UCSD-AML1 (cell line): ENCODE results near the gene FANCG.
A peak's percentile ranks its signal among the peaks of the same experiment; 100 is the strongest.

Experiments
- DNase-seq: peaks from one replicate; lab custom pipeline; 2025; ENCODE audit not compliant: unreplicated experiment; lab: John Stamatoyannopoulos, UW

Gene FANCG

GRCh38 chr9:35079426-35080341, at the start of gene FANCG:
FANCG (minus strand) TSS chr9:35079942; CDS start chr9:35079524, 418 bp downstream.
- DNase-seq = peak; percentile 91

- DNase-seq = peak; percentile 76
Observed at GRCh38 chr9:35116898-35117551, 37.3 kb upstream of the FANCG start.

DNA sequence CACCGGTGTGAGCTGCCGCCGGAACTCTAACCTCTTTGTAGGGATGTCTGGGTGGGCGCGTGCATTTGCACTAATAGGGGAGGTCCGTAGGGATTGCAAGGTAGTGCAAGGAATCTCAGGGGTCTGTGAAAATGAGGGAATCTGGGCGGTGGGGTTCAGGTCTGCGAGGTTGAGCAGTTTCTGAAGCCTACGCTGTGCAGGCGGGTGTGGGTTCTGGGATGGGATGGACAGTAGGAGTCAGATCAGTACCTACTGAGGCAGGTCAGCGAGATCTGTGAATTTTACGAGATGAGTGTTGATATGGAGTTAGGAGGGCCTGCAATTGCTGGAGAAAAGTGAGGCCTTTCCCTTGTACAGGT, 36.8 kb upstream of the FANCG start:
- no peak for DNase-seq

DNA sequence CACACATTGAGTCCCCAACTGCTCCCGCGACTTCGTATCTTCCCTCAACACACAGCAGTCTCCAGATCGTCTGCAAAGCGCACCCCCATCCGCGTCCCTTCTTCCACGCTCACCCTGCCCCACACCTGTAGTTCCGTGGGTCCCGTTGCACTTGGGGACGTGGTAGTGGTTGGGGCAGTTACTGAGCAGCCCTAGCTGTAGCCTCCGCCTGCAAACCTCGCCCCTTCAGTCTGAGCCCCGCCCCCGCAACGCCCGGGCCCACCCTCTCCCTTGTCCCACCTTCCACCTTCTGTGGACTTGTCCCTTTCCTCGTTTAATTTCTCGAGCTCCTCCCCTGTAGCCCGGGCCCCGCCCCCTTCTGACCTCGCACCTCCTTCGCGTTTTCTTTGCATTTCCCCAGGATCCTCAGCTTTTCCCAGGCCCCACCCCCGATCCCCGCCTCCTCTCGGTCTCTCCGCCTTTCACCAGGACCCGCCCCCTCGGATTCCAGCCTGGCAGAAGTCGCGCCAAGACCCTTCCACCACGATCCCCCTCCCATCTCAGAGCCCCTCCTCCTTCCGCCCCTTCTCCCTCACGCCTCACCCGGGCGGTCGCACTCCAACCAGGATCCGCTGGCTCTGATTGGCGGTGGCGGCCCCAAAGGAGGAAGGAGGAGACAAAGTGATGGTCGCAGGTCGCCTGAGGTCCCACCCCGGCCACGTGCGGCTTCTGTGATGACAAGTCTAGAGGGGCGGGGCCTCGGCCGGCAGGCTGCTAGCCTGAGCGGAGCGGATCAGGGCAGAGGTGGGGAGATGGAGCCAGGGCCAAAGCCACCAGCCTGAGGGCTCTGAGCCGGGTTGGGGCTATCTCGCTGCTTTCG, 36.2 kb upstream of the FANCG start, which contains the start of gene ATOSB:
ATOSB (minus strand) TSS at position 183 of the 859 bp plus-strand sequence. CDS start 7,588 bp downstream, outside the sequence.
- peak; percentile 100 for DNase-seq

DNA sequence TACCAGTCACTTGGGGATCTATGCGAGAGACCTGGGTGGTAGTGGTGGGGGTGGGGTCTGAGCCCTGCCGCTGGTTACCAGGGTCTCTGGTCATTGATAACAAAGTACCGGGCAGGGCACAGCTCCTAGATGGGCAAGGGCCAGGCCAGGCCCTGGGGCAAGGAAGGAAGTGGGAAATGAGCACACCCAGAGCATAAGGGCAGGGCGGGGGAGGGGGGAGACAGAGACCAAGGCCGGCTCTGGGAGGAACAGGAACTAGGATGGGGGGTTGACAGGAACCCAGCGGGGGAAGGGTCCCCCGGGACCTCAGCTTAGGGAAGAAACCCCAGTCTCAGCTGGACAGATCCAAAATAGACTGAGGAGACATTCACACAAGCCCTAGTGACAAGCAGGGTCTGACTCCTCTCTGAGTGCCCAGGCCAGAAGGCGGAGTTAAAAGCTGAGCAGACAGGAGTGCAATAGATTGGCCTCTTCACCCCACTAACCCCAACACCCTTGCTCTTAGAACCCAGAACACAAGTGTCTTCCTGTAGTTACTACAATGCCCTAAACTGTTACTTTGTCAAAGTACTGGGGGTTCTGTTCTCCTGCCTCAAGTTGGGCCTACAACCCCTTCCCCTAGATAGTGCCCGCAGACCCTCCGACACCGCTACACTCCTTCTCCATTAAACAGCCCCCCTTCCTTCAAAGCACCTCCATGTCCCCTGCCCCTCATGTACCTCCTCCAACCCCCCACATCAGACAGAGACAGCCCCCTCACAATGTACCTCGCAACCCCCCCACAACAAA, 35.3 kb upstream of the FANCG start:
- peak; percentile 87 for DNase-seq

GRCh38 chr9:35114113-35114839, 34.5 kb upstream of the FANCG start:
- DNase-seq = peak; percentile 83

DNA sequence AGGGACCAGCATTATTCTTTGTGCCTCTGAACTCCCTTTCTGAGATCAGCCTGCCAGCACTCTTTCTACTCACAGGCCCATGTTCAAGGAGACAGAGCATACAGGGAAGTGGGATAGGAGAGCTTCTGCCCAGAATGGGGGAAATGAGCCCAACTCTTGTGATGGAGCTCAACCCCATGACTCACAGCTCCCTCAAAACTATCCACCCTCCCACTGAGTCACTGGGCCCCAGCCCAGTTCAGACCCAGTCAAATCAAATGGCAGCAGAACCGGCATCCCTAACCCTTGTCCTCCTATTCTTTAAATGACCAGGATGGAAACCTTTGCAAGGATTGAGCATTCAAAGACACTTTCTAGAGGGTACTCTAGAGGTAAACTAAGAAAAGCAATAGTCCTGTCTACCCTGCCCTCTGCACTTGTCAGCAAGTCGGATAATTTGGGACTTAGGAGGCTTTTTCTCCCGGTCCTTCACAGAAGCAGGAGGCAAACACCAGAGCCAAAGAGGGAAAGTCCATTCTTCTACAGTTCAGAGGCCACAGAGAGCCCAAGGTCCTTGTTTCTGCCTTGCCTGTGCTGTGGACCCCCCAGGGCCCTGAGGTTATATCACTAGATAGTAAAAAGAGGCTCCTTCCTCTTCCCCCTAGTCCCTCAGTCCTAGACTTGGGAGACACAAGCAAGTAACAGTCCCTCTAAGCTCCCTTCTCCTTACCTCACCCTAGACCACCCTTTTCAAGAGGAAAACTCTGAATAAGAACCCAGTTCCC, 32.7 kb upstream of the FANCG start:
- DNase-seq = no peak

- peak; percentile 97 for DNase-seq
Observed at GRCh38 chr9:35111001-35111933, 31.5 kb upstream of the FANCG start.

GRCh38 chr9:35110327-35110761, 30.6 kb upstream of the FANCG start:
- peak; percentile 27 for DNase-seq

DNA sequence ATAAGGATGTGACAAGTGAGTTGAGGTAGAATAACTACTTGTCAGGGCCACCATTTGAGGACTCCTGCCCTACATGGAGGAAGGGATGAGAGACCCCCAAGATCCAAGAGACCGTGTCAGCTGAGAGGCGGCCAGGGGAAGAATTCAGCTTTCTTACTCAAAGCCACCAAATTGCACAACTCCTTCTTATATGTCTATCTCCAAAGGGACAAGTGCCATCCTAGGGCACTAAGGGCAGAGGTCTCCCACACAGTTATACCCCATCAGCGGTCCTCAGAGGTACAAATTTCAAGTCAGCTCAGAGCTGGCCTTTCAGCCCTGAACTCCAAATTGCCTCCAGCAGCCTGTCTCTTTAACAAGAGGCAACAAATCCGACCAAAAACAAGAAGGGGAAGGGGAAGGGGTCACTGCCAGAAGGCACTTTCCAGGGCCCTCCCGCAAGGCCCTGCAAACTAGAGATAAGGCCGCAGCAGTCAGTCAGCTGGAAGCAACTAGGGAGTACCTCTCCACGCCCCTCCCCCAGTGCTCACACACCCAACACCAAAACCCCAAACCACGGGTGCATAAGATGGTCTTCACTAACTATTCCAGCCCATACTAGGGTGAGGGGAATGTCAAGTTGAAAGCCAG, 29.3 kb upstream of the FANCG start:
- peak; percentile 84 for DNase-seq

GRCh38 chr9:35108461-35108860, 28.7 kb upstream of the FANCG start:
- DNase-seq = no peak

DNA sequence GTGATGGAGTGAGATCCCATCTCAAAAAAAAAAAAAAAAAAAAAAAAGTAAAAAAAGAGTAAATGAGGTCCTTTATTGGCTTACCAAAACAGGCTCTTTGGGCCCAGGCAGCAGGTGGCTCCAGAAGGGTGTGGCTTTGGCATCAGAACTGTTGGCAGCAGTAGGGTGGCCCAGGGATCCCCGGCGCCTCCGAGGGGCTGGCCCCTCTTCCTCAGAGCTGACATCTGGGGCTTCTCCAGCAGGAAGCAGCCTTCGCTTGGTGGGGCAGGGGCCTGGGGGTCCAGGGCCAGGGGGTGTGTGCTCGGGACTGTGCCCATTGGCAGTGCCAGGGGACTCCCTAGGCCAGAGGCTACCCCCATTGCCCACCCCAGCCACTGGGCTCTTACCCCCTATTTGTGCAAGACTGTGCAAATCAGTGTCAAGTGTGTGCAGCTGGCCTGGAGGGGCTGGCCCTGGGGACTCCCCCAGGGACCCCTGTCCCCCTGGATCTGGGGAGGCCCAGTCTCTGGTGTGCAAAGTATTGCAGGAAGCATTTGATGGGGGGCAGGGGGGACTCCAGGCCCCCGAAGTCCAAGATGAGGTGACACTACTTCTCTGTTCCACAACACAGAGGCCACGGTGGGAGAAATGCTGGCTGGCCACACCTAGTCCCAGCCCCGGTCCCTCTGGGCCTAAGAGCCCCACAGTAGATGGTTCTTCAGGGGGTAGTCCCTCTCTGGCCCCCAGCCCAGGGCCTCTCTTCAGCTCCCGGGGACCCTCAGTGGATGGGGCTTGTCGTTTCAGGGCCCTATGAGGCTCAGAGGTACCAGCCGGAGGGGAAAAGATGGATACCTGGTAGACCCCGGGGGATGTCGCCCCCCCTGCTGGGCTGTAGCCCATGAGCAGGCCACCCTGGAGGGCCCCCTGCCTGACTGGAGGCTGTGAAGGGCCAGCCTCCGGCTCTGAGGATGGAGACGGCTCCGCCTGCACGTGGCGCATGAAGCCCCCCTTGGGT, 27.9 kb upstream of the FANCG start:
- DNase-seq = no peak

DNA sequence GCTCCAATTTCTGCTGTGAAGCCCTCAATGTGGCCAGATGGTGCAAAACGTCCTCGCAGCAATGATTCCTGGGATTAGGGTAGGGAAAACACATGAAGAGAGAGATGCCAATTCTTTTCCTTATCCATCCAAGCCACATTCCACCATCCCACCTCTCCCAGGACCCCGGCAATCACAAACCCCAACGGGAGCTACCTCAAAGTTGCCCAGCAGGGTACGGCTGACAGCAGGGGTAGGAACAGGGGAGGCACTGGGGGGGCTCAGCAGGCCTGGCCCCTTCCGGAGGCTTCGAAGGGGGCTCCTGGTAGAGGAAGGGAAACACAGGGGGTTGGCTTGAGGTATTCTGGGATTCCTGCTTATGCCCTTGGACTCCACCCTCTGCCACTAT, 26.6 kb upstream of the FANCG start:
- no peak for DNase-seq

DNA sequence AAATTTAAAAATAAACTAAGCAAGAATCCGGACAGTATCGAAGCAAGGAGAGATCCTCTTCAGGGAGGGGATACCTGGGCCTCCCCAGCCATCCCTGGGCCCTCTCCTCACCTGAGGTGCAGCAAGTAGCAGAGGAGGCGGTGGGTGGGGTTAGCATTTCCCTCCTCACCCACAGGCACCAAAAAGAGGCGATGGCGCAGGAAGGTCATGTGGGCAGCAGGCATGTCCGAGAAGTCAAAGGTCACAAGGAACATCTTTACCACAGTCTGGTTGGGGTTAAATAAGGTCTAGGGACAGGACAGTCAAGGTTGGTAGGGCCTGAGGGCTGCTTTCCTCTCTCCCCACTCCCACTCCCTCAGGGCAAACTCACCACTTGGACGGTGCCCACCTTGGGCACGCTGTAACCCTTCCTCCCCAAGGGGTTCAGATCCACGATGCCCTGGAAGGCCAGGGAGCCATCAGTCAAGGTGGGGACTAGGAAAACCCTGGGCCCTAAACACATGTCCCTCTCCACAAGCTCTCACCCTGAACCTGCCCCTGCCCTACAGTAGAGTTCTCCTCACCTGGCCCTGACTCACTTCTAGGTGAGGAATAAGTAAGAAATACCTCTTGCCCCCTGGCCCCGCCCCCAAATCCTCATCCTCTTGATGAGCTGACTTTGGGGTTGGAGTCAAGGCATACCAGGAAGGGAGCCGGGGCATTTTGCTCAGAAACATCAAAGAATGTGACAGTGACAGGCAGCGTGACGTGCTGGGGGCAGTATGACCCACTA, 26.0 kb upstream of the FANCG start:
- DNase-seq = no peak

- no peak for DNase-seq
Observed at GRCh38 chr9:35105126-35105525, 25.4 kb upstream of the FANCG start.

GRCh38 chr9:35104586-35104985, 24.8 kb upstream of the FANCG start:
- no peak for DNase-seq
